HG02938 (cell line): ENCODE measurements around the gene SHMT2.

ENCODE experiments used
- ATAC-seq: cut with Tn5 transposase; IDR thresholded peaks from one replicate; pipeline ENCODE4 v1.9.1; 2021; ENCODE audit warnings: mild to moderate bottlenecking, moderate library complexity; ENCODE audit not compliant: unreplicated experiment

Gene SHMT2

GRCh38 chr12:57229634-57230380 lies at the start of gene SHMT2:
Gene SHMT2 (plus strand): TSS chr12:57229711. CDS start chr12:57229779, 68 bp downstream.
- peak; percentile 57 for ATAC-seq

- ATAC-seq = no peak
Observed at GRCh38 chr12:57180321-57180989, 49.1 kb upstream of the SHMT2 start.

GRCh38 chr12:57181072-57181471 lies 48.4 kb upstream of the SHMT2 start:
- no peak for ATAC-seq

- no peak for ATAC-seq
Observed at GRCh38 chr12:57181561-57182155, 47.9 kb upstream of the SHMT2 start.

- peak; percentile 74 for ATAC-seq
Observed at GRCh38 chr12:57182918-57183575, 46.5 kb upstream of the SHMT2 start.

GRCh38 chr12:57183939-57184725 lies 45.4 kb upstream of the SHMT2 start:
- ATAC-seq = no peak

- no peak for ATAC-seq
Observed at GRCh38 chr12:57185403-57185802, 44.1 kb upstream of the SHMT2 start.

GRCh38 chr12:57185906-57186508 lies 43.5 kb upstream of the SHMT2 start:
- ATAC-seq = no peak

GRCh38 chr12:57187222-57188089 lies 42.1 kb upstream of the SHMT2 start:
- ATAC-seq = no peak

- ATAC-seq = no peak
Observed at GRCh38 chr12:57188090-57188425, 41.5 kb upstream of the SHMT2 start.

GRCh38 chr12:57190037-57190436 lies 39.5 kb upstream of the SHMT2 start:
- no peak for ATAC-seq

- no peak for ATAC-seq
Observed at GRCh38 chr12:57190821-57191220, 38.7 kb upstream of the SHMT2 start.

GRCh38 chr12:57191410-57191809 lies 38.1 kb upstream of the SHMT2 start:
- ATAC-seq = no peak

GRCh38 chr12:57192920-57193319 lies 36.6 kb upstream of the SHMT2 start:
- no peak for ATAC-seq

- no peak for ATAC-seq
Observed at GRCh38 chr12:57193706-57194245, 35.7 kb upstream of the SHMT2 start.

- ATAC-seq = no peak
Observed at GRCh38 chr12:57194253-57194652, 35.3 kb upstream of the SHMT2 start.

GRCh38 chr12:57195186-57195585 lies 34.3 kb upstream of the SHMT2 start:
- ATAC-seq = no peak

- no peak for ATAC-seq
Observed at GRCh38 chr12:57195611-57196371, 33.7 kb upstream of the SHMT2 start.
